B cell (primary cell): ENCODE measurements around the gene LRRC4C.

Experiments used
- CTCF ChIP-seq: fragments of 200-600 bp; IDR thresholded peaks from one replicate; pipeline ENCODE4 v1.8.0; 2022; ENCODE audit warnings: antibody characterized with exemption, mild to moderate bottlenecking
- EZH2 ChIP-seq: IDR thresholded peaks from 2 replicates; pipeline ENCODE4 v1.6.1; 2012; ENCODE audit warnings: borderline replicate concordance, low read depth, mild to moderate bottlenecking, moderate library complexity, low read length; ENCODE audit not compliant: insufficient read depth, poor library complexity, severe bottlenecking

GRCh38 chr11:40842750-40843339, 616.6 kb downstream of the LRRC4C start:
- no peak for TF ChIP-seq CTCF
- no peak for TF ChIP-seq EZH2
